ENCODE data around the gene PTGES2.

GRCh38 chr9:128102861-128103588, 24.5 kb downstream of the PTGES2 start:
- no peak for TF ChIP-seq POLR2A (IDR thresholded peaks at IDR 0.05)
- TF ChIP-seq CTCF (IDR thresholded peaks at IDR 0.05), result no peak

All from upper lobe of left lung (tissue), 4 donors.